GM13976 (cell line): ENCODE measurements around the gene HYAL1.
"Not testable (repeated sequence)": the region's sequence is repeated elsewhere in the genome, so short reads cannot be mapped to it uniquely, and the experiment has no call there.

Experiments used
- DNase-seq: peaks from one replicate; pipeline ENCODE4 v3.0.0; 2012; ENCODE audit warnings: low spot score
- in situ Hi-C: fragments of 300-500 bp; cut with MboI; formaldehyde crosslinking; loops from one replicate; pipeline ENCODE4 v1.12.0; 2022; ENCODE audit warnings: low sequenced_read_pairs, mixed read lengths, inconsistent platforms; ENCODE audit not compliant: unreplicated experiment
- TF ChIP-seq, protein P1 (sequence below): IDR thresholded peaks from 2 replicates; pipeline ENCODE4 v1.5.1; 2012; ENCODE audit warnings: borderline replicate concordance, mild to moderate bottlenecking; ENCODE audit not compliant: insufficient read depth; ENCODE audit errors: extremely low read depth, missing control alignments, control extremely low read depth

HYAL1 gene

DNA sequence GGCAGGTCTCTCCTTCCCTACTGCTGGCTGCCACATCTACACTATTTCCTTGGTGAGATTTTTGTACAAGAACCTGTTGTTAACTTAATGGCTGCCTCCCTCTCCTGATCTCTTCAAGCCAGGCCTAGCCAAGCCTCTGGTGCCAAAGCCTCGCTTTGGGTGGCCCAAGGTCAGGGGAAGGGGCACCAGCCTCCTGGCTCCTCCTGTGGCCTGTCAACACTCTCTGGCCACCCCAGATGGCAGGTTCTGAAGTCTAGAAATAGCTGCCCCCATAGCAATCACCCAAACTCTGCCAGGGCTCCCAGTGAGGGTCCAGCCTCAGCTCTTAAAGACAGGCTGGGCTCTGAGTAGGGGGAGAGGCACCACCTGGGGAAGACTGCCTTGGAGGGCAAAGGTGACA is 16.1 kb downstream of the HYAL1 start:
- no peak for DNase-seq
- in situ Hi-C loops, result no loop called here
- TF ChIP-seq, protein P1, sequence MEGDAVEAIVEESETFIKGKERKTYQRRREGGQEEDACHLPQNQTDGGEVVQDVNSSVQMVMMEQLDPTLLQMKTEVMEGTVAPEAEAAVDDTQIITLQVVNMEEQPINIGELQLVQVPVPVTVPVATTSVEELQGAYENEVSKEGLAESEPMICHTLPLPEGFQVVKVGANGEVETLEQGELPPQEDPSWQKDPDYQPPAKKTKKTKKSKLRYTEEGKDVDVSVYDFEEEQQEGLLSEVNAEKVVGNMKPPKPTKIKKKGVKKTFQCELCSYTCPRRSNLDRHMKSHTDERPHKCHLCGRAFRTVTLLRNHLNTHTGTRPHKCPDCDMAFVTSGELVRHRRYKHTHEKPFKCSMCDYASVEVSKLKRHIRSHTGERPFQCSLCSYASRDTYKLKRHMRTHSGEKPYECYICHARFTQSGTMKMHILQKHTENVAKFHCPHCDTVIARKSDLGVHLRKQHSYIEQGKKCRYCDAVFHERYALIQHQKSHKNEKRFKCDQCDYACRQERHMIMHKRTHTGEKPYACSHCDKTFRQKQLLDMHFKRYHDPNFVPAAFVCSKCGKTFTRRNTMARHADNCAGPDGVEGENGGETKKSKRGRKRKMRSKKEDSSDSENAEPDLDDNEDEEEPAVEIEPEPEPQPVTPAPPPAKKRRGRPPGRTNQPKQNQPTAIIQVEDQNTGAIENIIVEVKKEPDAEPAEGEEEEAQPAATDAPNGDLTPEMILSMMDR, result no peak

DNA sequence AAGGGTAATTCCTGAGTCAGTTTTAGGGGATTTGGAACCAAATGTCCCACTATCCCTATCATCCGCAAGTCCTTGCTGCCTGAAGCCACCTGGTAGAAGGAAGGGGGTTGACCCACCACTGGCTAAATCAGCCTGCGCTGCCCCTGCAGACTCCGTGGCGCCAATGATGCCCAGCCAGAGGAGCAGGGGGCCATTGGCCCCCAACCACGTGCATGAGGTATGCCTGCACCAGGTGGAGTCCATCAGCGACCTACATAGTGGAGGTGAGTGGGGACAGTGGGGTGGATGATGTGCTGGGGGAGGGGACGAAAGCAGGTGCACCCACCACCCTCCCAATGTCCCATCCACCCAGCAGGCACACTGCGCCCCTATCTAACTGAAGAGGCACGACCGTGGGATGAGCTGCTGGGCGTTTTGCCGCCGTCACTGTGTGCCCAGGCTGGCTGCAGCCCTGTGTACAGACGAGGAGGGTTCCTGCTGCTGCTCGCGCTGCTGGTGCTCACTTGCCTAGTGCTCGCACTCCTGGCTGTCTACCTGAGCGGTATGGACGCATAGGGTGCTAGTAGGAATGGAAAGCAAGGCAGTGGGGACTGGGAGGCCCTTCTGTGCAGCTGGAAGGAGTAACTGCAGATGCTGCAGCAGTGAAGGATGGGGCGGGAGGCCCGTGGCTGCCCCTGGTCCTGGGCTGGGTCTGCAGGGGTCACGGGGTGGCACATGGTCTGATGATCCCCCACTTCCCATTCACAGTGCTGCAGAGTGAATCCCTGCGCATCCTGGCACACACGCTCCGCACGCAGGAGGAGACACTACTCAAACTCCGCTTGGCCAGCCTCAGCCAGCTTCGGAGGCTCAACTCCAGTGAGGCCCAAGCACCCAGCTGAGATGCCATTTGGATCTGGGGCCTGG is 16.8 kb downstream of the HYAL1 start:
- in situ Hi-C loops, result no loop called here
- TF ChIP-seq, protein P1, result no peak
- DNase-seq, result no peak

DNA sequence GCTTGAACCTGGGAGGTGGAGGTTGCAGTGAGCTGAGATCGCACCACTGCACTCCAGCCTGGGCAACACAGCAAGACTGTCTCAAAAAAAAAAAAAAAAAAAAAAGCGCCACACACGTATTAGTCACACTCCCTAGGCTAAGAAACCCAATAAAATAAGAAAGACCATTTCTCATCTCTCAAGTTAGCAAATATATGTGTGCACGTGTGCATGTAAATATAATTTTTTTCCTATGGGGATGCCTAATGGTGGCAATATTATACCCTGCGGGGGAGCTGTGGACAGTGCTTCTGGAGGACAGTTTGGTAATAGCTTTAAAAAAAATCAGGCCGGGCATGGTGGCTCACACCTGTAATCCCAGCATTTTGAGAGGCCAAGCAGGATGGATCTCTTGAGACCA is 19.3 kb downstream of the HYAL1 start:
- DNase-seq, in situ Hi-C loops: not testable (repeated sequence)

DNA sequence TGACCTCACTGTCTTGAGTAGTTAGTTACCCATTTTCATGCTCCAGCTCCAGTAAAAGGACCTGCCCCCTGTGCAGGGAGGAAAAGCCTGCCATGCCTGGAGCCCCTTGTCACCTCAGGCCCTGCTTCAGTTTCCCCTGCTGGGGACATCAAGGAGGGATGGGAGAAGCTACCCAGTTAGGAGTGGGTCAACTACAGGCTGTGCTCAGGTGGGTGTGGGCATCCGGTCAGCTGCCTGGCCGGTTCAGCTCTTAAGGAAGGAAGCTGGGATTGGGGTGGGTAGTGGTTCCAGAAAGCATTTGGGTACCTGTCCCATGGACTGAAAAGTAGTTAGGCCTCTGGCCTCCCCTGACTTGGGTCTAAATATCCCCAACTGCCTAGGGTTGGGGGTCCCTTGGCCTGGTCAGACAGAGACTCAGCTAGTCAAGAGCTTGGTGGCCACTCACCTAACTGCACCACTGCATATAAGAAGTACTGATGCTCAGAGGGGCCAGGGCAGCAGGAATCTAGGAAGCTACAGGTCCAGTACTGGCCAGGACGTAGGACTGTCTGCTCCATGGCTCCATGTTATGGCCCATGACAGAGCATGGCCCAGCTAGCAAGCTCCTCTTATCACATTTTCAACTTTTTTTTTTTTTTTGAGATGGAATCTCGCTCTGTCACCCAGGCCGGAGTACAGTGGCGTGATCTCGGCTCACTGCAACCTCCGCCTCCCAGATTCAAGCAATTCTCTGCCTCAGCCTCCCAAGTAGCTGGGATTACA is 23.9 kb downstream of the HYAL1 start:
- no peak for DNase-seq
- in situ Hi-C loops, result no loop called here
- TF ChIP-seq, protein P1, result no peak

DNA sequence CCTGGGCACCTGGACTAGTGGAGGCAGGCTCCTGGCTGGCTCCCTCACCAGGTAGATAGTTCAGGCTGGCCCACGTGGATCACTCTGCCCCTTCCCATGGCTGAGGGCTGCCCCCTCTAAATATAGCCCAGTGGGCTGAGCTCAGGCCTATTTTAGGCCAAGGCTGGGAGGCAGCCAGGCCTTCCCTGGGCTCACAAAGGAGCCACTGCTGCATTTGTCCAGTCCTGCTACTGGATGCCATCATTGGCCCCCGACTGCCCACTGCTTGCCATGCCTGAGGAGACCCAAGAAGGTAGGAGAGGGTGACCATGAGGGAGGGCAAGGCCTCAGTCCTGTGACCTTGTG is 24.5 kb downstream of the HYAL1 start, which contains the start of gene LSMEM2:
Gene LSMEM2, plus strand, starts transcription at position 208 of the 345 bp plus-strand sequence. Its CDS starts 27 bp downstream, at position 235.
- no peak for DNase-seq
- TF ChIP-seq, protein P1, result no peak
- in situ Hi-C loops, result no loop called here

DNA sequence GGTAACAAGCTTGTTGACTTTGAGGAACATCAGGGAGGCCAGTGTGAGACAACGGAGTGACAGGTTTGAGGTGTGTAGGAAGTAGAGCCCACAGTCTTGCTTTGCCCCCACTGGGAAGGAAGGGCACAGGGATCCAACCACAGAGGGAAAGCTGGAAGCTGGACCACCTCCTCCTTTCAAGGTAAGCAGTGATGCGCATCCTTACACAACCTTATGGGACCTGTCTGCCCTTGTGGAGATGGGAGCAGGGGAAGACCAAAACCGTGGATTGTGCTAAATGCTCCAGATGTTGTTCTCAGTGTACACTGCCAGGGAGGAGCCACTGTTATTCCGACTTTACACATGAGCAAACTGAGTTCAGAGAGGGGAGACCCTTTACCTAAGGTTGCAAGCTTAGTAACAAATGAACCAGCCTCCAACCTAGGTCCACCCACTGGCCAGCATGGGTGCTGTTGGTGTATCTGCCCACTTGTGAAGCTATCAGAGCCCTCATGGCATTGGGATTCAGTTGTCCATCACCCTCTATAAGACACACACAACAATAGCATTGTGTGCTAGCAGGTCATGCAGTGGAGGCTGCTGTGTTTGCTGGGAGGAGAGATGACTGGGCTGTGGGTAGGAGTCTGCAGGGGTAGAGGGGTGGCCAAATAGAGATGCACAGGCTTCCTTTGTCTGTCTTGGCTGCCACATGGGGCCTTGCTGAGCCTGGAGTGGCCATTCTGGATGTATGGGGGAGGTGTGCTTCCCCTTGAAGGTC is 25.1 kb downstream of the HYAL1 start:
- DNase-seq, result no peak
- TF ChIP-seq, protein P1, result no peak
- in situ Hi-C loops, result no loop called here
